Kidney epithelial cell (primary cell): ENCODE data around the gene DAPK3. TPM values are rescaled to one million over a fixed set of nuclear protein-coding genes. Genes with fewer than 3 reads are reported as not detected.
"Not testable (repeated sequence)": the region's sequence is repeated elsewhere in the genome, so short reads cannot be mapped to it uniquely, and the experiment has no call there.

Source experiments
- DNase-seq: peaks from one replicate; pipeline ENCODE4 v3.0.0-alpha.2; 2010; ENCODE audit warnings: low read depth
- H3K27me3 ChIP-seq: 2 replicates; pipeline ENCODE4 v1.6.0; 2011; ENCODE audit warnings: low read length; ENCODE audit not compliant: control insufficient read depth, insufficient read depth
- H3K36me3 ChIP-seq: 2 replicates; pipeline ENCODE4 v1.5.1; 2011; ENCODE audit warnings: low read length; ENCODE audit not compliant: control insufficient read depth, insufficient read depth
- H3K4me3 ChIP-seq: 2 replicates; pipeline ENCODE4 v1.5.1; 2011; ENCODE audit warnings: low read depth, mild to moderate bottlenecking, control low read depth, low read length
- total RNA-seq: library from RNA; depleted of rRNA; stranded (reverse); fragments of >200 nt; gene quantifications from 2 replicates; pipeline ENCODE4 v1.2.3, GENCODE V29; 2015
- TF ChIP-seq, protein P1 (sequence below): IDR thresholded peaks from 2 replicates; pipeline ENCODE4 v1.5.1; 2011; ENCODE audit warnings: mild to moderate bottlenecking, moderate library complexity, low read length, control low read depth, inconsistent platforms; ENCODE audit not compliant: insufficient read depth, poor library complexity, severe bottlenecking

DAPK3 gene
- total RNA-seq, 1 donor from 2014 or later: 199 TPM

GRCh38 chr19:3975637-3976087 is 4.8 kb upstream of the DAPK3 start:
- Histone ChIP-seq H3K4me3 (no peak overlapping the region), H3K27me3 (no peaks in the 10 kb centered on the region), H3K36me3 (peaks cover 17% of the 10 kb centered on the region)
- TF ChIP-seq, protein P1, sequence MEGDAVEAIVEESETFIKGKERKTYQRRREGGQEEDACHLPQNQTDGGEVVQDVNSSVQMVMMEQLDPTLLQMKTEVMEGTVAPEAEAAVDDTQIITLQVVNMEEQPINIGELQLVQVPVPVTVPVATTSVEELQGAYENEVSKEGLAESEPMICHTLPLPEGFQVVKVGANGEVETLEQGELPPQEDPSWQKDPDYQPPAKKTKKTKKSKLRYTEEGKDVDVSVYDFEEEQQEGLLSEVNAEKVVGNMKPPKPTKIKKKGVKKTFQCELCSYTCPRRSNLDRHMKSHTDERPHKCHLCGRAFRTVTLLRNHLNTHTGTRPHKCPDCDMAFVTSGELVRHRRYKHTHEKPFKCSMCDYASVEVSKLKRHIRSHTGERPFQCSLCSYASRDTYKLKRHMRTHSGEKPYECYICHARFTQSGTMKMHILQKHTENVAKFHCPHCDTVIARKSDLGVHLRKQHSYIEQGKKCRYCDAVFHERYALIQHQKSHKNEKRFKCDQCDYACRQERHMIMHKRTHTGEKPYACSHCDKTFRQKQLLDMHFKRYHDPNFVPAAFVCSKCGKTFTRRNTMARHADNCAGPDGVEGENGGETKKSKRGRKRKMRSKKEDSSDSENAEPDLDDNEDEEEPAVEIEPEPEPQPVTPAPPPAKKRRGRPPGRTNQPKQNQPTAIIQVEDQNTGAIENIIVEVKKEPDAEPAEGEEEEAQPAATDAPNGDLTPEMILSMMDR: no peak
- no peak for DNase-seq

GRCh38 chr19:3975144-3975543 is 4.2 kb upstream of the DAPK3 start:
- Histone ChIP-seq H3K27me3 (no peaks in the 10 kb centered on the region), H3K4me3 (no peak overlapping the region), H3K36me3 (peaks cover 16% of the 10 kb centered on the region)
- no peak for DNase-seq
- TF ChIP-seq, protein P1: no peak

GRCh38 chr19:3970313-3970807 is 539 bp downstream of the DAPK3 start:
- Histone ChIP-seq H3K4me3 (peak overlapping the region; percentile 99), H3K36me3 (peaks cover 2% of the 10 kb centered on the region), H3K27me3 (no peaks in the 10 kb centered on the region)
- TF ChIP-seq, protein P1: no peak
- no peak for DNase-seq

DNA sequence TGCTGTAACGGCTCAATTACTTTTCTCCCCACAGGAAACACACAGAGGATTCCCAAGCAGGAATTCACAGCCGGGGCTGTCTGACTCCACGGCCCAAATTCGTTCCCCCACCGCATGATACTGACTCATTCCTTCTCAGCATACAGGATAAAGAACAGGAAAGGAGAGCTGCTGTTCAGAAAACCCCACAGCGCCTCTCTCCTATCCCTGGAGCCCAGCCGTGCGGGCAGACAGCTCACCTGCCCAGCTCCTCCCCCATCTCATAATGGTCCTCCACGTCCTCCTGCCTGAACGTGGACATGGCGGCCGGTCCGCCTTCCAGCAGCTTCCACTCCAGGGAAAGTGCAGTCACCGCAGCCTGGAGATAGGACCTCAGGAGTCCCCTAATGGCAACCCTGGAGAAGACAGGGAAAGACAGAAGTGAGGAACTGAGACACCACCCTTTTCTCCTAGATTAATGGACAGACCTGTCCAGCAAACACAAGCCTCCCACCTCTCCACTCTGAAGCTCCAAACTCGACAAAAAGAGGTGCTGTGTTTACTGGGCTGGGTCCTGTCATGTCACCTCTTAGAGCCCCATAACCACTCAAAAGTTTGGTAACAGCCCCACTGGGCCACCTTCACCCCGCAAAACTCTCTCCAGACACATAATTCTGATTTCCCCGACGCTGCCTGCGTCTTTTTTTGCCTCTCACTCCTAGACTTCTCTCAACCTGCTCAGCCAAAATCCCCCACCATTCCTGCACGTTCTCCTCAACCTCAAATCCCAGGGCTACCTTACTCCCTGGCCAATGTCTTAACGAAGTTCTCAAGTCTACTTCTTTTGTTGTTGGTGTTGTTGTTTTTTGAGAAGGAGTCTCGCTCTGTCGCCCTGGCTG is 1.2 kb downstream of the DAPK3 start:
- no peaks in the 10 kb centered on the region for H3K27me3 ChIP-seq
- peaks cover 2% of the 10 kb centered on the region for H3K36me3 ChIP-seq
- peak; percentile 76 for DNase-seq
- peak overlapping the region; percentile 99 for H3K4me3 ChIP-seq
- TF ChIP-seq, protein P1: peak; percentile 18

DNA sequence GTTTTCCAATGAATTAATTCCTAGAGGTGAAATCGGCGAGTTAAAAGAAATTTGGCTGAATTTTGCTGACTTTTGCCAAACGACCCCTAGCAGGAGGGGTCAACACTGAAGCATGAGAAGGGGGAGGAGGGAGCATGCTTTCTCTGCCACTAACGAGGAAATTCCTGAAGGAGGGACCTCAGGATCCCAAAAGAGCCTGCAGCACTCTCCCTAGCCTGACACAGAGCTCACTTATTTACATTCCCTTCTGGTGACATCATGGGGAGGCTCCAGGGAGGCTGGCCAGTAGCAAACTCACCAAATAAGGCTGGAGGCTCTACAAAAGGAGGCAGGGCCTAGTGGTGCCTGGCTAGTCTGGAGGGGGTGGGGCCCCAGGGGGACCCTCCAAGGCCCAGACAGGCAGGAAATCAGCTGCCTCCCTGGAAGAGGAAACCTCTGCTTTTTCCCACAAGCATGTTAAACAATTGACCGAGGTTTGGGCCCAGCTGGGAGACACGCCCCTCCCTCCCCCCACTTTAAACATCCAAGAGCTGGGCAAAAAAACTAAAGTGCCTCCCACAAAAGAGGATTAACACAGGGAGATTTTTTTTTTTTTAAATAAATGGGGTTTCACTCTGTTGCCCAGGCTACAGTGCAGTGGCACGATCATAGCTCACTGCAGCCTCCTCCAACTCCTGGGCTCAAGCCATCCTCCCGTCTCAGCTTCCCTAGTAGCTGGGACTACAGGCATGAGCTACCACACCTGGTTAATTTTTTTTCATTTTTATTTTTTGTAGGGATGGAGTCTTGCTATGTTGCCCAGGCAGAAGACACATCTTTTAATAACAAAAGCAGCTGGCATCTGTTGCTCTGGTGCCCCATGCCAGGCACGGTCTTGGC is 2.1 kb downstream of the DAPK3 start:
- Histone ChIP-seq H3K36me3 (peaks cover 3% of the 10 kb centered on the region), H3K4me3 (peak overlapping the region; percentile 99), H3K27me3 (no peaks in the 10 kb centered on the region)
- TF ChIP-seq, protein P1: no peak
- DNase-seq: peak; percentile 98

- not testable (repeated sequence) for DNase-seq, H3K27me3 ChIP-seq, H3K36me3 ChIP-seq, H3K4me3 ChIP-seq
These were observed 2.9 kb downstream of the DAPK3 start for GRCh38 chr19:3967983-3968382.
